ENCODE measurements around the gene MOAP1.
"Not testable (repeated sequence)": the region's sequence is repeated elsewhere in the genome, so short reads cannot be mapped to it uniquely, and the experiment has no call there.

MOAP1 gene

DNA sequence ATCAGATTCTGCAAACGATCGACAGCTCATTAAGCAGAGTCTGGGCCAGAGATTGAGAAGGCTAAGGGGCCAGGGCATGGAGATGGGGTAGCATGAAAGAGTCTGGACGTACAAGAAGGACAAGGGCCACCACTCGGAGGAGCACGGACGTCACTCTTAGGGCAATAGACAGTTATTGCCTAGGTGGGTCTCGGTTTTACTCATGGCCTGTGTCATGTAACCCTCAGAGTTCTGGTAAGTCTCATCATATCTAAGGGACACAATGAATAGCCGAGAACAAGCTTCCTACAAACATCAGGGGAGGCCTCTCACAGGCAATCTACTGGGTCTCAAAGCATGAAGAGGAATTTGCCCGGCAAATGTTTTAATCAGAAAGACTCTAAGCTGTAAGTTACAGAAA lies 38.6 kb downstream of the MOAP1 start:
- H3K4me3 Mint-ChIP-seq: no peak overlapping the region
- H3K4me1 Mint-ChIP-seq (ENCODE audit: low read depth): peaks cover 3% of the 10 kb centered on the region
- no peak overlapping the region for H3K27ac Mint-ChIP-seq
- H3K9me3 Mint-ChIP-seq: no peaks in the 10 kb centered on the region
- no peaks in the 10 kb centered on the region for H3K36me3 Mint-ChIP-seq (ENCODE audit: low read depth)
- H3K27me3 Mint-ChIP-seq (ENCODE audit: low read depth): peaks cover 4% of the 10 kb centered on the region

DNA sequence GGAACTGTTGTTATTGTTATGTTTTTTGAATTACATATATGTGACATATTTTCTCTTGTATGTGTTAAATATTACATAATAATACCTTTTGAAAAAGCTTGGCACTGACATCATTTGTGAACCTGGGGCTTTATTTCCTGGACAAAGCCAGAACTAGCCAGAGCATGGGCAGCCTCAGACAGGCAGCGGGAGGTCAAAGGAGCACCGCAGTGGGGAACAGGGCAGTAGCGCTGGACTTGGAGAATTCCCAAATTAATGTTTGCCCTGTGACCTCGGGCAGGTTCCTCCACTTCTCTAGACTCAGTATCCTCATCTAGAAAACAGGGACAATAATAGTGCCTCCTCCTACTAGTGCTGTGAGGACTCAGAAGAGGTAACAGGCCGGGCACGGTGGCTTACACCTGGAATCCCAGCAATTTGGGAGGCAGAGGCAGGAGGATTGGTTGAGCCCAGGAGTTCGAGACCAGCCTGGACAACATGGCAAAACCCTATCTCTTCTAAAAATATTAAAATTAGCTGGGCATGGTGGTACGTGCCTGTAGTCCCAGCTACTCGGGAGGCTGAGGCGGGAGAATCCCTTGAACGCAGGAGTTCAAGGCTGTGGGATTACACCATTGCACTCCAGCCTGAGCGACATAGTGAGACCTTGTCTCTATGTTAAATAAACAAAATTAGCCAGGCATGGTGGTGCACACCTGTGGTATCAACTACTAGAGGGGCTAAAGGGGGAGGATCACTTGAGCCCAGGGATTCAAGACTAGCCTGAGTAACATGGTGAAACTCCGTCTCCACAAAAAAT lies 41.6 kb downstream of the MOAP1 start:
- Mint-ChIP-seq H3K27ac (no peak overlapping the region), H3K27me3 (ENCODE audit: low read depth) (no peaks in the 10 kb centered on the region), H3K9me3 (no peaks in the 10 kb centered on the region), H3K4me3 (no peak overlapping the region), H3K36me3 (ENCODE audit: low read depth) (no peaks in the 10 kb centered on the region), H3K4me1 (ENCODE audit: low read depth) (peaks cover 2% of the 10 kb centered on the region)

DNA sequence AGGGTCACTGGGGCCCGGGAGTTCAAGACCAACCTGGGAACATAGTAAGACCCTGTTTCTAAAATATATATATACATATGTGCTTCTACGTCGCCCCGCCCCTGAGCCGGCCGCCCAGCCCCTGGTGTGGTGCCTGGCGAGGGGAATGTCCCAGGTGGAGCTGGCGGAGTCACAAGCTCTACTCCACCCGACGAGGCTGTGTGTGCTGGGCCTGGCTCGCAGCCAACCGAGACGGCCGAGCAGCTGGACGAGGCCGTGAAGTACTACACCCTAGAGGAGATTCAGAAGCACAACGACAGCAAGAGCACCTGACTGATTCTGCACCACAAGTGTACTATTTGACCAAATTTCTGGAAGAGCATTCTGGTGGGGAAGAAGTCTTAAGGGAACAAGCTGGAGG lies 46.8 kb downstream of the MOAP1 start:
- peaks cover 2% of the 10 kb centered on the region for H3K4me1 Mint-ChIP-seq (ENCODE audit: low read depth)
- H3K27ac Mint-ChIP-seq: no peak overlapping the region
- H3K27me3 Mint-ChIP-seq (ENCODE audit: low read depth): no peaks in the 10 kb centered on the region
- H3K4me3 Mint-ChIP-seq: no peak overlapping the region
- H3K36me3 Mint-ChIP-seq (ENCODE audit: low read depth): no peaks in the 10 kb centered on the region
- H3K9me3 Mint-ChIP-seq: no peaks in the 10 kb centered on the region

DNA sequence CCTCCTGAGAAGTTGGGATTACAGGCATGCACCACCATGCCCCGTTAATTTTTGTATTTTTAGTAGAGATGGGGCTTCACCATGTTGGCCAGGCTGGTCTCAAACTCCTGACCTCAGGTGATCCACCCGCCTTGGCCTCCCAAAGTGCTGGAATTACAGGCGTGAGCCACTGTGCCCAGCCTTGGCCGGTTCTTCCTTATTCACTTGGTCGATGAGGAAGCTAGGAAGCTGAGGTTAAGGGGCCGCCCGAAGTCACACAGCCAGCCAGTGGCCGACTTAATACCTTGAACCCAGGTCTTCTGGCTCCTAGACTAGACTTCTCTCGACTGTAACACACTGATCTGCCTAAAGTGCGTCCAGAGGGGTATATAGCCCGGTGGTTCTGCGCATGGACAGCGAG lies 48.2 kb downstream of the MOAP1 start:
- H3K9me3 Mint-ChIP-seq; H3K4me3 Mint-ChIP-seq; H3K27ac Mint-ChIP-seq; H3K36me3 Mint-ChIP-seq (ENCODE audit: low read depth); H3K27me3 Mint-ChIP-seq (ENCODE audit: low read depth); H3K4me1 Mint-ChIP-seq (ENCODE audit: low read depth): not testable (repeated sequence)

DNA sequence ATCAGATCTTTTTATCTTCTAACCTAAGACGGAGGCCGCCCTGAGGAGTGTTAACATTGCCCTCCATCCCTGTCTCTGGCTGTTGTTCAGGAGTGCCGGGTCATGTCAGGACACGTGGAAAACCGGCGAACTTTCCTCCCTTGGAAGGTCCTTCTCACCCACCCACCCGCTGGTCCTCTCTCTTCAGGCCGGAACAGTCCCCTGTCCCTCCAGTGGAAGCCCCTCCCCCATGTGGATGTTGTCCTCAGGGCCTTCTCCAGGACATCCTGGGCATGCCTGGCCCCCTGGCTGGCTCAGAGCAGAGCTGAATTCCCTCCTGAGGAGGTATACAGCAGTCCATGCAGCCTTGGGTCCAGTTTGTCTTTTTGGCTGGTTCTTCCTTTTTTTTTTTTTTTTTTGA lies 48.7 kb downstream of the MOAP1 start:
- peaks cover 2% of the 10 kb centered on the region for H3K4me1 Mint-ChIP-seq (ENCODE audit: low read depth)
- no peaks in the 10 kb centered on the region for H3K9me3 Mint-ChIP-seq
- H3K4me3 Mint-ChIP-seq: no peak overlapping the region
- H3K27me3 Mint-ChIP-seq (ENCODE audit: low read depth): no peaks in the 10 kb centered on the region
- H3K36me3 Mint-ChIP-seq (ENCODE audit: low read depth): no peaks in the 10 kb centered on the region
- H3K27ac Mint-ChIP-seq: no peak overlapping the region

DNA sequence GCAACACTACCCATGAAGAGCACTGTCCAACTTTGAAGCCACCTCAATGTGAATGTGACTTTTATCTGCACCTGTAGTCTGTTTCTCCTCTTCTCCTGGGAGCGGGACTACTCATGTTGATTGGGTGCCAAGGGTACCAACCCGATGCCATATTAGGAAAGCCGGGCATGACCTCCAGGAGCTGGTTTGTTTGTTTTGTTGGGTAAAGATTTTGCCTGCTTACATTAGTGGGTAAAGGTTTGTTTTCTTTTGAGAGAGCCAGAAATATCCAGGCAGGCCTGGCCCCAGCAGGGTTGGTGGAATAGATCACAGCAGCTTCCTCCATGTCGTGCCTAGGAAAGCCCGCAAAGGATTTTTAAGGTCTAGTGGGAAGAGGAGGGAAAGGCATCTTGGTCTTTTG lies 49.3 kb downstream of the MOAP1 start:
- H3K27me3 Mint-ChIP-seq (ENCODE audit: low read depth): no peaks in the 10 kb centered on the region
- no peak overlapping the region for H3K4me3 Mint-ChIP-seq
- peaks cover 2% of the 10 kb centered on the region for H3K4me1 Mint-ChIP-seq (ENCODE audit: low read depth)
- H3K9me3 Mint-ChIP-seq: no peaks in the 10 kb centered on the region
- no peak overlapping the region for H3K27ac Mint-ChIP-seq
- H3K36me3 Mint-ChIP-seq (ENCODE audit: low read depth): no peaks in the 10 kb centered on the region

DNA sequence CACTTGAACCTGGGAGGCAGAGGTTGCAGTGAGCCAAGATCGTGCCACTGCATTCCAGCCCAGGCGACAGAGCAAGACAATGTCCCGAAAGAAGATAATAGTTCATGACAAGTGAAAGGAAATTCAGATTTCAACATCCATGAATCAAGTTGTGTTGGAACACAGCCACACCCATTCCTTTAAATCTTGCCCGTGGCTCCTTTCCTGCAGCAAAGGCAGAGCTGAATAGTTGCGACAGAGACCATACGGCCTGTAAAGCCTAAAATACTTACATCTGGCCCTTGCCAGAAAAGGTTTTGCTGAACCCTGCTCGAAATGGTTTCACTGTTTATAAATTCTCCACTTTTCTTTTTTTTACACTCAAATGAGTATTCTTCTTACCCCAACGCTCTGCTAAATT lies 51.2 kb downstream of the MOAP1 start:
- Mint-ChIP-seq H3K4me1 (ENCODE audit: low read depth) (no peaks in the 10 kb centered on the region), H3K9me3 (no peaks in the 10 kb centered on the region), H3K4me3 (no peak overlapping the region), H3K27ac (no peak overlapping the region), H3K36me3 (ENCODE audit: low read depth) (no peaks in the 10 kb centered on the region), H3K27me3 (ENCODE audit: low read depth) (peaks cover 4% of the 10 kb centered on the region)

DNA sequence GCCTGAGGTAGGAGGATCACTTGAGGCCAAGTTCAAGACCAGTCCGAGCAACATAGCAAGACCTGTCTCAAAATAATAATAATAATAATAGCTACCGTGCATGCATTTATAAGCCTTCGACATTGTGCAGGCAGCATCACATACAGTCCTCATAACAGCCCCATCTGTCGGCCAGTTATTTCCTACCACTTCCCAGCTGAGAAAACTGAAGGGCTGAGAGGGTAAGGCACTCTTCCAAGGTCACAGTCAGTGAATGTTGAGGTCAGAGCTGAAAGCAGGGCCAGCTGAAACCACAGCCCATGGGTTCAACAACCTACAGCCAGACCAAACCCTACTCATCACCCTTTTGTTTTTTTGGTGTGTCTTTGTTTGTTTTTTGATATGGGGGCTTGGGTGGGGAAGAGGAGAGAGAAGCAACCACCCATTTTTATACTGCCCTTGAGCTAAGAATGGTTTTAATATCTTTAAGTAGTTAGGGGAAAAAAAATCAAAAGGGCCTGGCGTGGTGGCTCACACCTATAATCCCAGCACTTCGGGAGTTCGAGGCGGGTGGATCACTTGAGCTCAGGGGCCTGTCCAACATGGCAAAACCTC lies 52.1 kb downstream of the MOAP1 start:
- Mint-ChIP-seq H3K27ac (no peak overlapping the region), H3K36me3 (ENCODE audit: low read depth) (no peaks in the 10 kb centered on the region), H3K4me3 (no peak overlapping the region), H3K4me1 (ENCODE audit: low read depth) (no peaks in the 10 kb centered on the region), H3K27me3 (ENCODE audit: low read depth) (peaks cover 4% of the 10 kb centered on the region), H3K9me3 (no peaks in the 10 kb centered on the region)
